ENCODE results near the gene UNC50.

The UNC50 gene, protein sequence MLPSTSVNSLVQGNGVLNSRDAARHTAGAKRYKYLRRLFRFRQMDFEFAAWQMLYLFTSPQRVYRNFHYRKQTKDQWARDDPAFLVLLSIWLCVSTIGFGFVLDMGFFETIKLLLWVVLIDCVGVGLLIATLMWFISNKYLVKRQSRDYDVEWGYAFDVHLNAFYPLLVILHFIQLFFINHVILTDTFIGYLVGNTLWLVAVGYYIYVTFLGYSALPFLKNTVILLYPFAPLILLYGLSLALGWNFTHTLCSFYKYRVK

DNA sequence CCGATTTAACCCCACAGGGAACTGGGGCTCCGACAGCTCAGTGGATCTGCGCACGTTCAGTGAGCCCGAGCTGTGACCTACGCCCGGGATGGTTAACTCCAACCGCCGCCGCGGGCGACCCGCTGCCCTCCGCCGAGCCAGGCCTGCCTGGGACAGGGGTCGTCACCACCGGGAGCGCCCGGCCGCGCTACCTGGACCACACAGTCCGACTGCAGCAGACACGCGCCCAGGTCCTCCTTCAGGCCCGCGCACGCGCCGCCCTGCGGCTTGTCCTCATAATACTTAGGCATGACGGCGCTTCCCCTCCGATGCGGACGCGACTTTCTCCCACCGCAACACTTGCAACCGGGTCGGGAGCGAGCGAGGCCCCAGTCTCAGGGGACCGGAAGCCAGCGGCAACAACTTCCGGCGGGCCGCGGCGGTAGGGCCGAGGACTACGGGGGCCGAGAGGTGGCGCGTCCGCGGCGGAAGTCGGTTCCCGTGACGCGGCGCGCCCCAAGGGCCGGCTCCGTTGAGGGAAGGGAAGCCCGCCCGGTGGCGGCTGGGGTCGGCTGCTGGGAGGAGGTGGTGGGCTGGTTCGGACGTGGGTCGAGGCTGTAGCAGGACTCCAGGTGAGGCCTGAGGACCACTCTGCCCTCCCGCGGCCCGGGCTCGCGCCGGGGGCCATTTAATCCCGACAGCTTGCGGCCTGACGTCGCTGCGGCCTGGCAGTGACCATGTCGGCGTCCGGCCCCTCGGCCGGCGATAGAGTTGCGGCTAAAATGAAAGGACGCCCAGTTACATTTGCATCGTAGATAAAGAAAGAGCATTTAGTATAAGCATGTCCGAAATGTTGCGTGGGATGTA lies at the start of gene UNC50, which contains the start of gene COA5:
Gene UNC50 (plus strand): TSS at position 474 of the 846 bp plus-strand sequence. CDS start 1,171 bp downstream, outside the sequence.
Gene COA5 (minus strand): TSS at position 397 of the 846 bp plus-strand sequence. CDS start 107 bp downstream, at position 290.
- peak; percentile 87 for DNase-seq

DNA sequence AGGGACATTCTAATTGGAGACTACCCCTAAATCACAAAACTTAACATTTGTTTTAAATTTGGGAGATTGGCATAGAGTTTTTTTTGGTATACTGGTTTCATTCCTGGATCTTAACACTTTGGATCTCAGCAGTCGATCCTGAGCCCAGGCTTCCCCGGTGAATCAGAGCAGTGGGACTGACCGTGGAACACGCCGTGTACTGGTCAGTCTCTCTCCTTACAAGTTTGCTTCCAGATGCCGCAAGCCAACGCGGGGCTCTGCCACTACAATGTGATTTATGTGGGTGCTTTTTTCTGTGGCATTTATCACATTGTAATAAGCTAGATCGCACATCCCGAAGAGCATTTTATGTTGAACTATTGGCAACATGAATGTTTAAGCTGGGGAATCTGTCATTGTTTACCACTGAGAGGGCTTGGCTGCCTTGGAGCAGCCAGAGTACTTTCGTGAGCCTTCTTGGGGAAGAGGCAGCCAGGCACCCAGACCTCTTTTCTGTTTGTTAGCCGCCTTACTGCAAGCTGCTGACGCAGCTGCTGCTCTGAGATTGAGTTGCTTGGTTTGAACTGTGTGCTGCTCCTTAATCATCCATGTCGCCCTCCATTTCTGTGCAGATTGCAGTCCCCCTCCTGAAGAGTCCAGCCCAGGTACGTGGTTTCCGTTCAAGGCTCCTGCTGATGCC lies 49.4 kb upstream of the UNC50 start:
- no peak for DNase-seq

DNA sequence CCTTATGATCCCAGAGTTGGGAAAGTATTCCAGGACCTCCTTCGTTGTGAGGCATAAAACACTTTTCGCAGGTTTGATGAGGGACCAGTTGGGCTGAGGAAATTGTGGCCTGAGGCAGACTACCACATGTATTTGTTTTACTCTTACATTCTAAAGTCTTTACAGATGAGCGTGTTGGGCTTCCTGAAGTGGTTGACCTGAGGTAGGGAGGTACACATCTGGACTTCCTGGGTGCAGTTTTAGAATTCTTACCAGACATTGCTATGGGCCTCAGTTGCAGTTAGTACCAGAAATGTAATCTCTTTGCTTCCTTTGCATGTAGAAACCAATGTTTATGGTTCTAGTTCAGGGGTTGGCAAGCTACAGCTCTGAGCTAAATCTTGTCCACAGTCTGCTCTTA lies 48.8 kb upstream of the UNC50 start:
- no peak for DNase-seq

DNA sequence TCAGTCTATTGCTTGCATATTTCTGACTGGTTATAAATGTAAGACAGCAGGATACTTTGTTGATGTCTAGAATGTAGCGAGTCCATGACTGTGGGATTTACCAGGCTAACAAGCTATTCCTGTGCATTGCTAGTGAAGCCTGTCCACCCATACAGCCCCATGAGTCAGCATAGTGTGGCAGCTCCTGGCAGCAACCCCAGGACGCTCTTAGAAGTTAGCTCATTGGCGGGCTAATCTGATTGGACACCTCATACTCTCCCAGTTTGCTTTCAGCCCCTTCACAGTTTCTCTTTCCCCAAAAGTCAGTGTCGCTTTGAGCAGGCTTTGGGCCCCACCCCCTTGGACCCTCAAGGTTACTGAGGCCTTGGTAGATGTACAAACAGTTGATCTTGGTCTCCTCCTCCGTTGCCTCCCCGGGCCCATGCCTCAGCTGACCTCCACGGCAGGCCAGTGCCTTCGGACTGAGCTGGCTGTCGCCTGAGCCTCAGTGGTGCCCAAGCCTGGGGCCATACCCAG lies 48.1 kb upstream of the UNC50 start:
- DNase-seq, result peak; percentile 92

DNA sequence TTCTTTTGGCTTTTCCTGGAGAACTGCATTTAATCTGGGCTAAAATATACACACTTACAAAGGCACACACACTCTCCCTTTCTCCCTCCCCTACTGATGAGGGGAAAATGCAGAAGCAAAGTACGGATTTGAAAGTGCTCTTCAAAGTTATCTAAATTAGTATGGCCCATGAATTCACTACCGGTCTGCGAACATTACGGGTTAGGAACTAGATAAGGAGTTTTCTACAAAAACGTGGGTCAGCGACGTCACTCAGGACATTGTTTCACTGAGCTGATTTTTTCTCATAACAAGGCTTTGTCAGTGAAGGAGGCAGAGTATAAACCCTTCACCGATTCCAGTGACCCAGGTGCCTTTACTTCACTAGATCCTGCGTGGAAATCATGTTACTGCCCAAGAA lies 47.4 kb upstream of the UNC50 start:
- DNase-seq, result no peak

DNA sequence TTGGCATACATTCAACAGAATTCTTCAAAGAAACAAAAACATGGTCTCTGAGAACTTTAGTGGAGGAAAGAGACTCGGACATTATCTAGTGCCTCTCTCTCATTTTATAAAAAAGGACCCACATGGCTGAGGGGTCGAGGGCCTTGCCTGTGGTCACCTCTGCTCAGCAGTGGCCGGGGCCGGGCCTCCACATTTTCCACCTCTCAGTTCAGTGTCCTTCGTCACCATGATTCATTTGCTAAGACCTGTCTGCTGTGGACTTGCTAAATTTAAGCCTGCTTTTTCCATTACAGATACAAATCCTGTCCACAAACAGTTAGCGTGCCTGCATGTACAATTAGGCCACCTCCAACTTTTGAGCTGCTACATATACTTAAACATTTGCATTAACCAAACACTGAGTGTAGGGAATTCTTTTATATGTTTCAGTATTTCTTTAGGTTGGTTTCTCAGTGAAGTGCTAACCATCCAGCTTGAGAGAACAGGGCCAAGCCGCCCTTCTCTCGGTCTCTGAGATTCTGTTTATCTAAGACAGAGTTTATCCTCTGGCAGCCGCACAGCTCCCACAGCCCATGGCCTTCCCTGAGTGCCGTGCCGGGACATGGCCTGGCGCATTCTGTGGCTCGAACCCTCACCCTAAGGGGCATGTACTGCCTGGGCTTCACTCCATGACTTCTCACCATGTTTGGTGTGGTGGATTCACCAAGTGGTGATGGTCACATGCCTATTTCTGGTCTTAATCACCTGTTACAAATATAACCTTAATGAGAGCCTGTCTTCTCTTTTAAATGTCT lies 46.3 kb upstream of the UNC50 start:
- DNase-seq, result no peak

DNA sequence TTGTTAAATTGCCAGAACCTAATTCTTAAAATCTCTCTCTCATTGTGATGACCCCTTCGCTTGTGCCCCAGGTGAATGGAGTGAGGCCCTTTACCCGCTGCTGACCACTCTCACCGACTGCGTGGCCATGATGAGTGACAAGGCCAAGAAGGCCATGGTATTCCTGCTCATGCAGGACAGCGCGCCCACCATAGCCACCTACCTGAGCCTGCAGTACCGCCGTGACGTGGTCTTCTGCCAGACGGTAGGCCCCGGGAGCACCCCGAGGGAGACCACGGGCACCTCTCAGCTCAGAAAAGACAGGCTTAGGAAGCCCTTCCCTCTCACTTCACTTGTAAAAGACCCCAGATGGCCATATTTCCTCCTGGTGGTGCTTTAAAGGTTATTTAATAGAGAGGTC lies 45.0 kb upstream of the UNC50 start:
- DNase-seq, result no peak

DNA sequence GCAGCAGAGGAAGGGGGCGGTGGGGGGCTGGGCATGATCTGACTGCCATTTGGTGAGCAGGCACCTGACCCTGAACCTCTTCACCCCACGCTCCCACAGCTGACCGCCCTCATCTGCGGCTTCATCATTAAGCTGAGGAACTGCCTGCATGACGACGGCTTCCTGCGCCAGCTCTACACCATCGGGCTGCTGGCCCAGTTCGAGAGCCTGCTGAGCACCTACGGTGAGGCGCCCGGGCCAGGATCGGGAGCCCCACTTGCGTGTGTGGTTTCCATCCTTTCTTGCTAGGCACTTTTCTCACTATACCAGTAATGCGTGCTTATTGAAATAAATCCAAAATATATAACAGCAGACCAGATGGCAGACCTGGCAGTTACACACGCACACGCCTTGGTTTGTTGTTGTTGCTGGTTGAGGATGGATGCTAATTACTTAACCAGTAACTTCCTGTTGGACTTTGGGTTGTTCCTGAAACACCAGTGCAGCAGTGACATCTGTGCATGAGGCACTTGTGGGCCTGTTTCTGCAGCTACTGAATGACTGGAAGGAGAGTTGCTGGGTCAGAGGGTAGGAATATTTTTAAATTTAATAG lies 43.8 kb upstream of the UNC50 start:
- no peak for DNase-seq

DNA sequence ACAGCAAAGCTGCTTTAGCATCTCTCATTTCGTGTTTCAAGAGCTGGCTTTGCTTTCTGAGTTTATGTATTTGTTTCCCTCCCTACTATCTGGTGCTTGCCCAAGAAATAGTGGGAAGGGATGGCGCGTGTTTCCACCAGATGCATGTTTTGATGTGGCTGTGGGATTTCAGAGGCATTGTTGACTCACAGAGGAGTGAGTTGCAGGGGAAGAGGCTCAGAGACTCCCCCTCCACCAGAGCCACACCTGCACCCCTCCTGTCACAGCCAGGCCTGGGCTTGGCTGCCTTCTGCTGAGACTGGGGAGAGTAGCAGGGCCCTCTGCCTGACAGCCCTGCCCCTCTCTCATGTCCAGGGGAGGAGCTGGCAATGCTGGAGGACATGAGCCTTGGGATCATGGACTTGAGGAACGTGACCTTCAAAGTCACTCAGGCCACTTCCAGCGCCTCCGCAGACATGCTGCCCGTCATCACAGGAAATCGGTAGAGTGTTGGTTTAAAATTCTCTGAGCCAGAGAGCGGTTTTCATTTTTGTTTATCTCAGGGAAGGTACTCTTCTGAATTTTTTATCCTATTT lies 43.0 kb upstream of the UNC50 start:
- DNase-seq, result no peak

DNA sequence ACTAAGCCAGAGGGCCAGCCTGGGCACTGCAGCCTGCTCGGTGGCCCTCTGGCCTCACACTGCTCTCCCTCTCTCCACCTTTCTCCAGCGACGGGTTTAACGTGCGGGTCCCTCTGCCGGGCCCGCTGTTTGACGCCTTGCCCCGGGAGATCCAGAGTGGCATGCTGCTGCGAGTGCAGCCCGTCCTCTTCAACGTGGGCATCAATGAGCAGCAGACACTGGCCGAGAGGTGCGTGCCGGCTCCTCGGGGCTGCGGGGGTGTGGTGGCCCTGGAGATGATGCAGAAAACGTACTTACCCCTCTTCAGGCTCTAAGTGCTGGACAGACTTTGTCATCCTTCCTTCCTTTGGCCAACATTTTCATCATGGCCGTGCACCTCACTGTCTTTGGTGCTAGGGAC lies 42.4 kb upstream of the UNC50 start:
- no peak for DNase-seq

DNA sequence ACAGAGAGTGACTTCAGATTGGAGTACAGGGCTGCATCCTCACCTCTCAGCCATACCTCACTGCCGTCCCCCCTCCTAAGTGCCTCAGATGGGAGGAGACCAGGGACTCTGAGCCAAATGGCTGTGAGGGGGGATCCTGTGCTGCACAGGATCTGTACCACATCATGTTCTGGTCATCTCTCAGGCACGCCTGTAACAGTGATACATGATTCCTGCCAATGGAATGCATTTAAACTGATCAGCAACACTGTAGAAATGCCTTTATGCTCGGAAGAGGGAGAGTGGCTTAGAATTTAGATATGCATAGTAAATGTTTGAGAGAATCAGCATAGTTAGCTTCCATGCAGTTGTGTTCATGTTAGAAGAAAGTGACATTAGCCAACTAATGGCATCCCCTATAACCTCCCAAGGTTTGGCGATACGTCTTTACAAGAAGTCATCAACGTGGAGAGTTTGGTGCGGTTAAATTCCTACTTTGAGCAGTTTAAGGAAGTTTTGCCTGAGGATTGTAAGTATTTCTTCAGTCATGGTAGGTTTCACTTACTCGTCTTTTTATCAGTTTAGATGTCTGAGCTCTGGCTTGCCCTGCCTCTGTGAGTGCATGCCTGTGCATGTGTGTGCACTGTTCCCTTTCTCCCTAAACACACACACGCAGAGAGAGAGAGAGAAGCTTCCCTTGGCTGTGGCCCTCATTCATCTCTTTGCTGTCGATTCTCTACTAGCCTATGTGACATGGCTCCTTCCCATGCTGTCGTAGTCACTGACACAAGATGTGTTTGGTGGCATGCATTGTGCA lies 40.0 kb upstream of the UNC50 start:
- DNase-seq, result no peak

DNA sequence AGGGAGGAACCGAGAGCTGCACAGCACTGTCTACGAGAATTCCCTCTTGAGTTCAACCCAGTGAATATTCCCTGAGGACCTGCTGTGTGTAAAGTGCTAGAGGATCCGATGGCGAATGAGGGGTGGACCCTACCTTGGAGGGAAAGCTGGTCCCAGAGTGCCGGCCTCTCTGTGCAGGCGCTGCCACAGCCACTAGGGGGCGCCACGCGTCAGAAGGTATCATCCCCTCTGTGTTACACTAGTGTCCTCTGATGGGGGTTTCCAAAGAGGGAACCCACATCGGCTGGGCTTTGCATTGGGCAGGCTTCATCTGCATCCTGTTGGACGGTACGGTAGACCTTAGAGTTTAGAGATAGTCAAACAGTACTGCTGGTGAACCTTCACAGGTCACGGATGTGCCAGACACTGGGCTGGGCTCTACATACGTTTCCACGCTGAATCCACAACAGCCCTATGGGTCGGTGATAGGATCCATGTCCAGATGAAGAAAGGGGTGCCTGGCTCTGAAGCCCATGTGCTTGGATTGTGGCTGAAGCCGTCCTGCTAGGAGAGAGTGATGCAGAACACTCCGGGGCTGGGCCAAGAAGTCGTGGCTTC lies 39.1 kb upstream of the UNC50 start:
- DNase-seq, result peak; percentile 45

DNA sequence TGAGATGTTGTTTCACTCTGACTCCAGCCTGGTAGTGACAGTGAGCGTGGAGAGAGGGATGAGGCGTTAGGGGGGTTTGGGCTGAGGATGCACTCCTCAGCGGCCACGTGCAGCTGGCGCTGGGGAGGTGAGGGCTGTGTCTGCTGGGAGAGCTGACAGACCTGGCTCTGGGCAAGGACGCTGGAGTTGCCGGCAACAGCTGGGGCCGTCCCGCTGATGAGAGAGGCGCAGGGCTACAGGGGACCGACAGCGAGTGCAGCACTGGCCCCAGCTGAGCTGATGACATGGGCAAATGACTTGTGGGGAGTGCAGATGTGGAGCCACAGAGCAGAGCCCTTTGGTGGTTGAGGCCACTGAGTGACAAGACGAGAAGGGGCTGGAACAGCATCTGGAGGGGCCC lies 38.5 kb upstream of the UNC50 start:
- no peak for DNase-seq

DNA sequence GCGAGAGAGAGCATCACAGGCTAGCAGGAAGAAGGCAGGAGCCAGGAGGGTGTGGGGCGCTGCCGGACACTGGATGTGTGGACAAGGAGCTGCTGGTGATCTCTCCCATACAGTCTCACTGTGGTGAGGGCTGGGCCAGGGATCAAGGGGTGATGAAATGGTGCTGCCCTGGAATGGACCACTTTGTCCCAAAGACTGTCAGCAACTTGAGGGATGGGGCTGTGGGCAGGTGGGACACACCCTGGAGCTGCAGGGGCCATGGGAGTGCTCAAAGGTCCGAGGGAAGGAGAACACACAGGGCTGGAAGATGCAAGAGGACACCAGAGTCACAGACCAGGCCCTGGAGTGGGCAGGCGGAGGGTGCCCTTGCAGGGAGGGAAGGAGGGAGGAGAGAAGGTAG lies 38.0 kb upstream of the UNC50 start:
- DNase-seq, result no peak

DNA sequence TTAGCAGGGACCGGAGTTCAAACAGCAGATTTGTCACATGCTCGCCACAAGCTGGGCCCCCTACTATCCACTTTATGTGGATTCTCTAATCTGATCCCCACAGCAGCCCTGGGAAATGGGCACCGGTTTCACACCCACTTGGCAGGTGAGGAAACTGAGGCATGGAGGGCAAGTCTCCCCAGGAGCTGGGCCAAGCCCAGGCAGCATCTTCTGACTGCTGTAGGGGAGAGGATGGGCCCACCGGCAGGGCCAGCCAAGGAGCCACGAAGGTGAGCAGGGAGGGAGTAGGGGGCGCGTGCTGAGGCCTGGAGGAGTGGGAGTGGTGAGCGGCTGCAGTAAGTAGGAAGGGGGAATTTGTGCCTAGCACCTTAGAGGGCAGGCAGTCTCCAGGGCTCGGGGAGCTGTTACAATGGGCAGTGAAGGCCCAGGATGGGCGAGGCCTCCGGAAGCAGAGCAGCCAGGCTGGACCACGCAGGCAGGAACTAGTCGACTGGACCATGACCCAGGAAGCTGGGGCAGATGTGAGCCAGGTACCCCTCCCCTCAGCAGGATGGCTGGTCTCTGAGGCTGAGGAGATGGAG lies 37.2 kb upstream of the UNC50 start:
- DNase-seq, result no peak

DNA sequence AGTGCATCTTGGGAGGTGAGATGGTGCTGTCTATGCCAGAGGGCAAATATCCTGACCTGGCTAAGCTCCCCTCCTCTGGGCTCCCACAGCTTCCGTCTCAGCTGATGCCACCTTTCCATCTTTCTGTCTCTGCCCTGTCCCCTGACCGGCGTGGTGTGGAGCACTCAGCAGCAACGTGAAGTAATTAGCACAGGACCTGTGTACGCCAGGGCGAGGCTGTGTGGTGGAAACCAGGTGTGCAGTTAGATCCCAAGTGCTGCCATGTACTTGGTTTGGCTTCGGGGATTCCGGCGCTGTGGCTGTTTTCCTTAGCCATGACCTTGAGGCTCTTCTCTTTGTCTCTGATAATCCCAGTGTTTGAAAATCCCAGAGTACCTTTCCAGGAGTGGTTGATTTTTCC lies 36.6 kb upstream of the UNC50 start:
- no peak for DNase-seq

DNA sequence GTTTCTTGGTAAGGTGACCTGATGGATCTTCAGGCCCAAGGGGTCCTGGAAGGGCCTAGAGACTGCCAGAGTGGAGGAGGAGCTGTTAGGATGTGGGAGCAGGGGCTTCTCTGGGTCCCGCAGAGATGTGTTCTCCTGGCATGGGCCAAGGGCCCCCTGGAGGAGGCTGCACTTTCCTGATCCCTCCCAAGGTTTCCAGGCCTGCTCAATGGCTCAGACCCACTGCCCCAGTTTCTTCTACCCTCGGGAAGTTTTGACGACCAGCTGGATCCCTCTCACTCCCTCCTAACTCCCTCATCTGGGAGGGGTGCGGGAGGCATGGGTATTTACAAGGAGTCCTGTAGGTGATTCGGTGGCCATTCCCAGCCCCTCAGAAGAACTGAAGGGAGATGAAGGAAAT lies 36.2 kb upstream of the UNC50 start:
- DNase-seq, result no peak

DNA sequence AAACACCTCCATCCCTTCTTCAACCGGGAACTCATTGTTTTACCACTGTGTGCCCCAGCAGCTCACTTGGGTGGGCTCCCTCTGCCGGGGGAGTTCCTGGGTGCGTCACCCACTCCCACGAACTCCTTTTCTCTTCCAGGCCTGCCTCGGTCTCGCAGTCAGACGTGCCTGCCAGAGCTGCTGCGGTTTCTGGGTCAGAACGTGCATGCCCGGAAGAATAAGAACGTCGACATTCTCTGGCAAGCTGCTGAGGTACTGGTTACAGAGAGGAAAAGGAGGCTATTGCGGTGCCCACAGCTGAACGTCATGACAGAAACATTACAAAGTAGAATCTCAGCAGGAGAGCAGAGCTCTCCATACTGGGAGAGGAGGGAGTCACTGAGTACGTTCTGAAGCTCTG lies 35.7 kb upstream of the UNC50 start:
- no peak for DNase-seq

DNA sequence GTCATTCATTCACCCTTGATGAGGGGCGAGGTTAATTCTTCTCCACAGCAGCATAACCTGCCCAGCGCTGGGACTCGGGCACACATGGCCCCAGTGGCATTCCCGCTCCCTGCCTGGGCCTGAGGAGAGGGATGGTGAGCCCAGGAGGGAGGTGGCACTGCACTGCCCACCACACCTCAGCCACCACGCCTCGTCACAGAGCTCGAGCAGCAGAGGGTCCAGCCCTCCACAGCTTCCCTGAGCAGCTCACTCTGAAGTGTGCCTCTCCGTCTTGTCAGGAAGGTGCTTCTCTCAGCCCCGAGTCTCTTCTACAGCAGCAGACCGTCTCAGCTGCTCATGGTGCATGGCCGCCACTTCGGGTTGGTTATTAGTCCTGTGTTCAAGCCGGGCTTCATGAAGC lies 35.0 kb upstream of the UNC50 start:
- DNase-seq, result no peak

DNA sequence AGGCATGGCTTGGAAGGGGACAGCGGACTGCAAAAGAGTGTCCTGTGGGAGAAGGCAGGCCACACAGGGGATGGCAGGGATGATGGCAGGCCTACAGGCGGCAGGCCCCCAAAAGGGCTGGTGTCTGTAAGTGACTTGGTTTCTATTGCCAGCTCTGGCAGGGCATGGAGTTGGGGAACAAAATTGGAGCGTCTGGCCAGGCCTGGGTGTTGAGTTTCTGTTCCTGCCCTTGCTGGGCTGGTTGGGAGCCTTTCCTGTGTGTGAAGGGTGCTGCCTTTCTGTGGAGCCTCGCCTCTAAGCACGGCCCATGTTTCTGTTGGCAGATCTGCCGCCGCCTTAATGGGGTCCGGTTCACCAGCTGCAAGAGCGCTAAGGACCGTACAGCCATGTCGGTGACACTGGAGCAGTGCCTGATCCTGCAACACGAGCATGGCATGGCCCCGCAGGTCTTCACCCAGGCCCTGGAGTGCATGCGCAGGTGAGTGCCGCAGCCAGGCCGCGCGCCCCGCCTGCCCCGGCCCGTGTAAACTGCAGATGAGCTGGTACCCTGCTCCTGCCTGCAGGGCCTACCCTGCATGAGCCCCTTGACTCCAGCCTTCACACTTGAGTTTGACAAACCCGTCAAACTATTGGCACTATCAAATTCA lies 31.6 kb upstream of the UNC50 start:
- no peak for DNase-seq
